T-helper 2 cell treated with Interferon-gamma antibody and Interleukin-4, amounts not matched to agents 5 μg/mL and 100 μg/mL, for 36 hours (primary cell): ENCODE measurements around the gene FOSL2.

Source experiments
- DNase-seq: peaks from one replicate; pipeline ENCODE4 v3.0.0; 2021; ENCODE audit warnings: low spot score
- H3K27ac Mint-ChIP-seq: one replicate; pipeline ENCODE4 v1.8.0; 2021; ENCODE audit warnings: mild to moderate bottlenecking, mixed read lengths
- H3K27me3 Mint-ChIP-seq: one replicate; pipeline ENCODE4 v1.8.0; 2021; ENCODE audit warnings: low read depth, mixed read lengths
- H3K36me3 Mint-ChIP-seq: one replicate; pipeline ENCODE4 v1.8.0; 2021; ENCODE audit warnings: low read depth, mixed read lengths
- H3K4me1 Mint-ChIP-seq: one replicate; pipeline ENCODE4 v1.8.0; 2021; ENCODE audit warnings: low read depth, mixed read lengths
- H3K4me3 Mint-ChIP-seq: one replicate; pipeline ENCODE4 v1.8.0; 2022; ENCODE audit warnings: mild to moderate bottlenecking, moderate library complexity, mixed read lengths
- H3K9me3 Mint-ChIP-seq: one replicate; pipeline ENCODE4 v1.8.0; 2021; ENCODE audit warnings: mixed read lengths

Gene FOSL2

GRCh38 chr2:28427741-28428415, 35.2 kb downstream of the FOSL2 start:
- peaks cover 2% of the 10 kb centered on the region for H3K9me3 Mint-ChIP-seq
- peaks cover 53% of the 10 kb centered on the region for H3K4me1 Mint-ChIP-seq
- H3K4me3 Mint-ChIP-seq, result no peak overlapping the region
- H3K27ac Mint-ChIP-seq, result no peak overlapping the region
- no peaks in the 10 kb centered on the region for H3K27me3 Mint-ChIP-seq
- peaks cover 2% of the 10 kb centered on the region for H3K36me3 Mint-ChIP-seq
- DNase-seq, result no peak

GRCh38 chr2:28428486-28428885, 35.8 kb downstream of the FOSL2 start:
- peaks cover 2% of the 10 kb centered on the region for H3K36me3 Mint-ChIP-seq
- H3K27me3 Mint-ChIP-seq, result no peaks in the 10 kb centered on the region
- no peak for DNase-seq
- H3K27ac Mint-ChIP-seq, result no peak overlapping the region
- H3K4me3 Mint-ChIP-seq, result no peak overlapping the region
- H3K9me3 Mint-ChIP-seq, result peaks cover 8% of the 10 kb centered on the region
- H3K4me1 Mint-ChIP-seq, result peaks cover 50% of the 10 kb centered on the region

- peaks cover 14% of the 10 kb centered on the region for H3K9me3 Mint-ChIP-seq
- no peaks in the 10 kb centered on the region for H3K27me3 Mint-ChIP-seq
- peak overlapping the region; percentile 73 for H3K27ac Mint-ChIP-seq
- H3K36me3 Mint-ChIP-seq, result no peaks in the 10 kb centered on the region
- peaks cover 48% of the 10 kb centered on the region for H3K4me1 Mint-ChIP-seq
- H3K4me3 Mint-ChIP-seq, result peak overlapping the region; percentile 52
- no peak for DNase-seq
These were observed 37.1 kb downstream of the FOSL2 start for GRCh38 chr2:28429636-28430376.

DNA sequence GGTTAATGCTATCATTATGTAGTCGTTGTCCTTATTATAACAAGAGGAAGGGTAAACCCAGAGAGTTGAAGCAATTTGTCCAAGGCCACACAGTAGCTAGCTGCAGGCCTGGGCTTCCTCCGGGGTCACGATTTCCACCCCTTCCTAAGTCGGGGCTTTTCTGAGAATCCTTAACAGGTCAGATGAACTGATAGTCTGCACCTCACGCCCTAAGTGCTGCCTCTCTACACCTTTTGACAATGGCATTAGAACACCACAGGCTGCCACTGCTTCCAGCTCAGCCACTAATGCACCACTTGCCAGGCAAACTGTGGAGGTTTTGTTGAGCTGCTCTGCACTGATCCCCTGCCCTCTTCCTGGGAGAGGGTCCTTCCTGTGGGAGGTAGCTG, 37.7 kb downstream of the FOSL2 start:
- H3K9me3 Mint-ChIP-seq, result peaks cover 14% of the 10 kb centered on the region
- no peak for DNase-seq
- peak overlapping the region; percentile 52 for H3K4me3 Mint-ChIP-seq
- no peaks in the 10 kb centered on the region for H3K27me3 Mint-ChIP-seq
- H3K27ac Mint-ChIP-seq, result peak overlapping the region; percentile 73
- H3K4me1 Mint-ChIP-seq, result peaks cover 44% of the 10 kb centered on the region
- H3K36me3 Mint-ChIP-seq, result no peaks in the 10 kb centered on the region

DNA sequence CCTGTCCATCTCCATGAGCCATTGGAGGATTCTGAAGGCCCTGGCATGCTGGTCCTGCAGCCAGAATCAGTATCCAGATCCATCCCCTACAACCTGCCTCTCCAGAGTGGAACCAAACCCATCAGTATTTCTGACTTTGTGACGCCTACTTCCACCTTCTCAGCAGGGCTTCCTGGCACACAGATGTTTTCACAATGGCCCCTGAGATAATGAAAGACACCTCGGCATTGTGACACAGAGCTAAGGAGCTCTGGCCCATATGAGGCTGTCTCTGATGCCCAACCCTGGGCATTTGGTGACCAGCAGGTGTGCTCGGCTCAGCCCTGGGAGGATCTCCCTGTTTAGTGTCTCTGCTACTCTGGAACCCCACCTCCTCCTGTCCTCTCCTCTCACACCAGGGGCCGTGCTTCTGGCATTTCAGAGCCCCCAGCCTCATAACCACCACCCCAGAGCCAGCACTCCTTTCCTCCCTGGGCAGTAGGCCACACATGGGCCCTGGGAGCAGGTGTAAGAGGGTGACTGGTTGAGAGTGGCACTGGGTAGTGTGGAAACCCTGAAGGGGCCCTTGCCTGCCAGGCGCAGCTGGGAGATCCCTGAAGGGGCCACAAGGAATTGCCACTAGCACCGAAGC, 38.2 kb downstream of the FOSL2 start:
- Mint-ChIP-seq H3K27me3 (no peaks in the 10 kb centered on the region), H3K36me3 (no peaks in the 10 kb centered on the region), H3K27ac (peak overlapping the region; percentile 73), H3K4me3 (peak overlapping the region; percentile 52), H3K4me1 (peaks cover 40% of the 10 kb centered on the region), H3K9me3 (peaks cover 14% of the 10 kb centered on the region)
- DNase-seq, result no peak

GRCh38 chr2:28431741-28432140, 39.1 kb downstream of the FOSL2 start:
- Mint-ChIP-seq H3K9me3 (peaks cover 14% of the 10 kb centered on the region), H3K36me3 (no peaks in the 10 kb centered on the region), H3K4me1 (peaks cover 35% of the 10 kb centered on the region), H3K27ac (no peak overlapping the region), H3K4me3 (no peak overlapping the region), H3K27me3 (no peaks in the 10 kb centered on the region)
- DNase-seq, result no peak

DNA sequence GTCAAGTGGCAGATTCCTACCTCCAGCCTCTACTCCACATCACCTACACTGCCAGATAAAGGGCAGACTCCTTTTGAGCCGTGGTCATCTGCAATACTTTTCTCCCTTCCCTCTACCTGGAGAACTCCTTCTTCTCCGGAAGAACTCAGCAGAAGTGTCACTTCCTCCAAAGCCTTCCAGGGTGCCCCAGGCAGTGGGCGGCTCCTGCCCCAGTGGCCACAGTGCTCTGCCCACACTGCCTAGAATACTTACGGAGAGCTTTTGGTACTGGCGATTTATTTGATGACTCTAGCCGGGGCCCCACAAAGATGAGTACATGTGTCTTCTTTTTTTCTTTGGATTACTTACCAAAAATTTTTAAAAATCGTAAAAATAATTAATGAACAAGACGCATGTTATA, 39.7 kb downstream of the FOSL2 start:
- no peak for DNase-seq
- Mint-ChIP-seq H3K4me3 (no peak overlapping the region), H3K9me3 (peaks cover 14% of the 10 kb centered on the region), H3K36me3 (no peaks in the 10 kb centered on the region), H3K4me1 (peaks cover 35% of the 10 kb centered on the region), H3K27me3 (no peaks in the 10 kb centered on the region), H3K27ac (no peak overlapping the region)

- Mint-ChIP-seq H3K4me1 (peaks cover 36% of the 10 kb centered on the region), H3K9me3 (peaks cover 14% of the 10 kb centered on the region), H3K36me3 (no peaks in the 10 kb centered on the region), H3K27ac (no peak overlapping the region), H3K4me3 (no peak overlapping the region), H3K27me3 (no peaks in the 10 kb centered on the region)
- DNase-seq, result no peak
These were observed 40.6 kb downstream of the FOSL2 start for GRCh38 chr2:28433215-28433614.

GRCh38 chr2:28433935-28434599, 41.4 kb downstream of the FOSL2 start:
- H3K36me3 Mint-ChIP-seq, result no peaks in the 10 kb centered on the region
- no peak overlapping the region for H3K4me3 Mint-ChIP-seq
- no peaks in the 10 kb centered on the region for H3K27me3 Mint-ChIP-seq
- peaks cover 39% of the 10 kb centered on the region for H3K4me1 Mint-ChIP-seq
- no peak for DNase-seq
- no peak overlapping the region for H3K27ac Mint-ChIP-seq
- peaks cover 14% of the 10 kb centered on the region for H3K9me3 Mint-ChIP-seq

DNA sequence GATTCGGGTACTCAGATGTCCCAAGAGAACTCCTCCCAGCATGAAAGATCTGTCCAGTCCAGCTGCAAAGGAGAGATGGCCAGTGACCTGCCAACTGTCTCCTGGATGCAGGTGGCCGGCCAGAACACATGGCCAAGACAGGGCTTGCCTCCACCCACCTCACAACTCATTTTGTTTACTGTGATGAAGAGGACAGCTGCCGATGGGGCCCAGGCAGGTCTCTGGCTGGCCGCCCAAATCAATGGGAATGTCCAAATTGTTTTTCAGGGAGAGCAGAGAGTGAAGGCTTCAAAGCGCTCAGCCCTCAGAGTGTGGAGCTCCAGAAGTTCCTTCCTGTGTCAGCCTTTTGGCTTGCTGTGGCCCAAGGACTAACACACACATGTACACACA, 41.9 kb downstream of the FOSL2 start:
- H3K4me1 Mint-ChIP-seq, result peaks cover 37% of the 10 kb centered on the region
- H3K27ac Mint-ChIP-seq, result no peak overlapping the region
- peaks cover 14% of the 10 kb centered on the region for H3K9me3 Mint-ChIP-seq
- DNase-seq, result no peak
- H3K27me3 Mint-ChIP-seq, result no peaks in the 10 kb centered on the region
- no peak overlapping the region for H3K4me3 Mint-ChIP-seq
- no peaks in the 10 kb centered on the region for H3K36me3 Mint-ChIP-seq

DNA sequence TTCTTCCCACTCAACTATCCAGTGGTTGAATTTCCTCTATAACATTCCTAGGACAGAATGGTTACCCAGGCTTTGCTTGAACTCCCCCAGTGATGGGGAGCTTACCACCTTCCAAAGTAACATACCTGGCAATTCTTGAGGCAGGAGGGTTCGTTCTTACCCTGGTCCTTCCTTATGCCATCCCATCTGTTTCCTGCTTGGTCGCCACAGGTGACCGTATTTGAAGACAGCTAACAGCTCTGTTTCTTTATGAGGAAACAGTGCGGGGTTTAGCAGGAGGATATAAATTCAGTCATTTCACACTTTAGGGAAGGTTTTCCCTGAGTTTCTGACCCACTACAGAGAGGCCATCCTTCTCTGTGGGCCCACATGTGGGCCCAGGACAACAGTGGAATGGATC, 42.6 kb downstream of the FOSL2 start:
- Mint-ChIP-seq H3K9me3 (peaks cover 14% of the 10 kb centered on the region), H3K4me3 (no peak overlapping the region), H3K27ac (no peak overlapping the region), H3K4me1 (peaks cover 31% of the 10 kb centered on the region), H3K27me3 (no peaks in the 10 kb centered on the region), H3K36me3 (no peaks in the 10 kb centered on the region)
- DNase-seq, result no peak

GRCh38 chr2:28435814-28436351, 43.2 kb downstream of the FOSL2 start:
- Mint-ChIP-seq H3K4me3 (no peak overlapping the region), H3K9me3 (peaks cover 14% of the 10 kb centered on the region), H3K36me3 (no peaks in the 10 kb centered on the region), H3K27ac (no peak overlapping the region), H3K27me3 (no peaks in the 10 kb centered on the region), H3K4me1 (peaks cover 25% of the 10 kb centered on the region)
- no peak for DNase-seq

DNA sequence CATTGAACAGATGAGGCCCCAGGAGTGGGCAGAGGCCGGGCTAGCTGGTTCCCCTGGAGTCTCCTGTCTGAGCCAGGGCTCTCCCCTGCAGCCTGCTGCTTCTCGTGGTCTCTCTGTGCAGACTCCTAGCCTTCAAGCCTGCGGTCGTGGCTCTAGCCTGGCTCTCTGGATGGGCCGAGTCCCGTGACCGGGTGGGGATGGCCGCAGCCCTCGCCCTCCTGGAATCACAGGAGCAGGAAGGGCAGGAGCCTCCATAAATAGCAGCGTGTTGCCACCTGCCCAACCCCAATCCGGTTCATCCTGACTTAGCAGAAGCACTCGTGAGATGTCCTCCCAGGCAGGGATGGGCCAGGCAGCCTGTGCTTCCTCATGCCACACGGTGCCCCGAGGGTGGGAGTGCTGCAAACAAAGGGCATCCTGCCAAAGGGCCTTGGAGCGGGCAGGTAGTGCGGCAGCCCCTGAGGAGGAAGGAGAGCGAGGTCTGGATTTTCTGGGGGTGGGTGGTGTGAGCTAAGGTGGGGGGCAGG, 43.9 kb downstream of the FOSL2 start:
- Mint-ChIP-seq H3K36me3 (no peaks in the 10 kb centered on the region), H3K4me3 (no peak overlapping the region), H3K27me3 (no peaks in the 10 kb centered on the region), H3K4me1 (peaks cover 18% of the 10 kb centered on the region), H3K9me3 (peaks cover 14% of the 10 kb centered on the region), H3K27ac (no peak overlapping the region)
- no peak for DNase-seq
